ENCODE measurements around the gene PLEKHM1.
"Not testable (repeated sequence)": the region's sequence is repeated elsewhere in the genome, so short reads cannot be mapped to it uniquely, and the experiment has no call there.

PLEKHM1 gene

GRCh38 chr17:45461524-45462327, 28.8 kb downstream of the PLEKHM1 start:
- DNase-seq: not testable (repeated sequence)

GRCh38 chr17:45460422-45460821, 30.1 kb downstream of the PLEKHM1 start:
- DNase-seq: not testable (repeated sequence)

GRCh38 chr17:45454341-45454740, 36.2 kb downstream of the PLEKHM1 start:
- DNase-seq: not testable (repeated sequence)

- DNase-seq: not testable (repeated sequence)
Measured at GRCh38 chr17:45453731-45454130, 36.8 kb downstream of the PLEKHM1 start.

GRCh38 chr17:45453225-45453534, 37.3 kb downstream of the PLEKHM1 start:
- DNase-seq: not testable (repeated sequence)

- not testable (repeated sequence) for DNase-seq
Measured at GRCh38 chr17:45452329-45453224, 37.9 kb downstream of the PLEKHM1 start.

GRCh38 chr17:45451660-45452059, 38.9 kb downstream of the PLEKHM1 start:
- not testable (repeated sequence) for DNase-seq

- no peak for DNase-seq
Measured at GRCh38 chr17:45451131-45451530, 39.4 kb downstream of the PLEKHM1 start.

GRCh38 chr17:45449708-45450329, 40.7 kb downstream of the PLEKHM1 start:
- DNase-seq: not testable (repeated sequence)

- DNase-seq: not testable (repeated sequence)
Measured at GRCh38 chr17:45449260-45449659, 41.3 kb downstream of the PLEKHM1 start.

GRCh38 chr17:45448483-45448882, 42.0 kb downstream of the PLEKHM1 start:
- DNase-seq: not testable (repeated sequence)

GRCh38 chr17:45448066-45448465, 42.5 kb downstream of the PLEKHM1 start:
- not testable (repeated sequence) for DNase-seq

GRCh38 chr17:45447650-45448049, 42.9 kb downstream of the PLEKHM1 start:
- DNase-seq: not testable (repeated sequence)

- not testable (repeated sequence) for DNase-seq
Measured at GRCh38 chr17:45446872-45447625, 43.5 kb downstream of the PLEKHM1 start.

- not testable (repeated sequence) for DNase-seq
Measured at GRCh38 chr17:45445901-45446743, 44.4 kb downstream of the PLEKHM1 start.

- not testable (repeated sequence) for DNase-seq
Measured at GRCh38 chr17:45444856-45445820, 45.4 kb downstream of the PLEKHM1 start.

- DNase-seq: not testable (repeated sequence)
Measured at GRCh38 chr17:45444301-45444700, 46.2 kb downstream of the PLEKHM1 start.

GRCh38 chr17:45443371-45444260, 46.9 kb downstream of the PLEKHM1 start:
- not testable (repeated sequence) for DNase-seq
